Endothelial cell of umbilical vein (primary cell): ENCODE results near the gene HMX2. TPM values are rescaled to one million over a fixed set of nuclear protein-coding genes. Genes with fewer than 3 reads are reported as not detected.
A peak's percentile ranks its signal among the peaks of the same experiment; 100 is the strongest.

ENCODE experiments used
- BruUV-seq: library from RNA; stranded (reverse); fragments of 400-500 nt; replicated peaks from 2 replicates; lab custom pipeline; 2021; lab: Mats Ljungman, UMichigan
- CTCF ChIA-PET: fragments of 300-600, 350-600 bp; sonication (Branson Sonifier 250); formaldehyde crosslinking; loops from one replicate; lab custom pipeline; 2021; ENCODE audit warnings: antibody characterized with exemption, inconsistent platforms; lab: Charles Lee
- POLR2A ChIA-PET: fragments of 300-600, 350-600 bp; sonication (Branson Sonifier 250); formaldehyde crosslinking; loops from one replicate; lab custom pipeline; 2021; ENCODE audit warnings: antibody characterized with exemption, inconsistent platforms; lab: Charles Lee
- DNase-seq: peaks from one replicate; pipeline ENCODE4 v3.0.0-alpha.2; 2011; ENCODE audit warnings: low read depth, low spot score
- FAIRE-seq: peaks from 2 replicates; lab custom pipeline; 2011; peaks lifted over from hg19 to GRCh38; lab: Jason Lieb, UNC
- H2AFZ ChIP-seq: 2 replicates; pipeline ENCODE4 v1.6.0; 2012; ENCODE audit warnings: low read depth, low read length, control low read depth, inconsistent platforms
- H3K27ac ChIP-seq: 2 replicates; pipeline ENCODE4 v1.5.1; 2011; ENCODE audit warnings: low read depth, mild to moderate bottlenecking, control low read depth, low read length, moderate library complexity; ENCODE audit not compliant: insufficient read depth
- H3K27me3 ChIP-seq, 2 experiments: 2 replicates each; pipeline versions ENCODE4 v1.6.0 to v1.6.1; 2011; ENCODE audit warnings: low read length in 2 of 2, mixed read lengths in 1 of 2; ENCODE audit not compliant: control insufficient read depth in 2 of 2, insufficient read depth in 2 of 2
- H3K36me3 ChIP-seq, 2 experiments: 2 replicates in 1 of 2; 3 replicates in 1 of 2; pipeline ENCODE4 v1.5.1; 2011; ENCODE audit warnings: low read length in 2 of 2, mild to moderate bottlenecking in 1 of 2, moderate library complexity in 1 of 2; ENCODE audit not compliant: control insufficient read depth in 2 of 2, insufficient read depth in 2 of 2; ENCODE audit errors: extremely low read depth in 1 of 2
- H3K4me1 ChIP-seq: 3 replicates; pipeline ENCODE4 v1.5.1; 2011; ENCODE audit warnings: mild to moderate bottlenecking, low read length; ENCODE audit not compliant: control insufficient read depth, insufficient read depth; ENCODE audit errors: extremely low read depth
- H3K4me2 ChIP-seq: 2 replicates; pipeline ENCODE4 v1.6.1; 2011; ENCODE audit warnings: low read length, control low read depth, mixed read lengths; ENCODE audit not compliant: insufficient read depth
- H3K4me3 ChIP-seq, 3 experiments: fragments of 200-600 bp in 1 of 3; sonication (generic), shearing (Covaris generic) in 1 of 3; replicated peaks in 1 of 3; 2 replicates each; pipeline ENCODE4 v1.5.1; 2011 to 2016; ENCODE audit warnings: control low read depth in 3 of 3, low read length in 3 of 3, mild to moderate bottlenecking in 2 of 3, inconsistent platforms in 1 of 3, low read depth in 1 of 3, moderate library complexity in 1 of 3; ENCODE audit not compliant: insufficient read depth in 1 of 3
- H3K79me2 ChIP-seq: 2 replicates; pipeline ENCODE4 v1.6.0; 2012; ENCODE audit warnings: low read length, inconsistent platforms; ENCODE audit not compliant: control insufficient read depth, insufficient read depth
- H3K9ac ChIP-seq: replicated peaks from 2 replicates; pipeline ENCODE3; 2011; ENCODE audit warnings: low read length, control low read depth; ENCODE audit not compliant: insufficient read depth; ENCODE audit errors: extremely low read depth
- H3K9me1 ChIP-seq: replicated peaks from 3 replicates; pipeline ENCODE4 v1.6.0; 2011; ENCODE audit warnings: mild to moderate bottlenecking, low read length; ENCODE audit not compliant: control insufficient read depth, insufficient read depth; ENCODE audit errors: extremely low read depth
- H3K9me3 ChIP-seq: replicated peaks from 2 replicates; pipeline ENCODE4 v1.5.1; 2012; ENCODE audit warnings: low read length, inconsistent platforms; ENCODE audit not compliant: control insufficient read depth, insufficient read depth
- H4K20me1 ChIP-seq: replicated peaks from 2 replicates; pipeline ENCODE3; 2011; ENCODE audit warnings: mild to moderate bottlenecking, low read length; ENCODE audit not compliant: control insufficient read depth, insufficient read depth; ENCODE audit errors: extremely low read depth
- EZH2 ChIP-seq: IDR thresholded peaks from 2 replicates; pipeline ENCODE4 v1.6.1; 2012; ENCODE audit warnings: borderline replicate concordance, low read depth, mild to moderate bottlenecking, moderate library complexity, low read length, inconsistent platforms; ENCODE audit not compliant: severe bottlenecking
- FOS ChIP-seq: IDR thresholded peaks from 2 replicates; pipeline ENCODE4 v1.6.1; 2011; ENCODE audit warnings: mild to moderate bottlenecking, low read length, moderate library complexity, borderline replicate concordance; ENCODE audit not compliant: insufficient read depth
- GATA2 ChIP-seq: IDR thresholded peaks from 2 replicates; pipeline ENCODE4 v1.7.0; 2011; ENCODE audit warnings: low read depth, mild to moderate bottlenecking, moderate library complexity, mixed read lengths, low read length; ENCODE audit not compliant: insufficient read length, insufficient read depth
- JUN ChIP-seq: IDR thresholded peaks from 2 replicates; pipeline ENCODE4 v1.6.1; 2011; ENCODE audit warnings: borderline replicate concordance, low read depth; ENCODE audit not compliant: insufficient read length, insufficient read depth
- MYC ChIP-seq: IDR thresholded peaks from one replicate; pipeline ENCODE4 v1.6.1; 2011; ENCODE audit warnings: mild to moderate bottlenecking, low read depth, low read length
- POLR2A ChIP-seq: IDR thresholded peaks from 2 replicates; pipeline ENCODE4 v1.6.1; 2012; ENCODE audit warnings: low read depth, mild to moderate bottlenecking, control low read depth, low read length
- POLR2AphosphoS5 ChIP-seq: IDR thresholded peaks from 2 replicates; pipeline ENCODE4 v1.6.1; 2012; ENCODE audit warnings: low read depth, mild to moderate bottlenecking, control low read depth, low read length, moderate library complexity; ENCODE audit not compliant: insufficient read depth
- dilution Hi-C: fragments of 300-500 bp; cut with MboI; formaldehyde crosslinking; loops from one replicate; pipeline ENCODE4 v1.15.0; 2019; ENCODE audit warnings: low sequenced_read_pairs; ENCODE audit not compliant: extremely low pct_ligation_motif_present
- intact Hi-C: fragments of 100-400 bp; cut with micrococcal nuclease; formaldehyde crosslinking; loops from one replicate; pipeline ENCODE4 v1.10.0; 2022
- polyA plus RNA-seq, 4 experiments: library from polyadenylated mRNA; depleted of rRNA in 3 of 4; stranded (reverse) in 3 of 4; unstranded in 1 of 4; fragments of >200 nt; gene quantifications; 2 replicates each; pipeline versions ENCODE4 v1.2.1 to v1.2.3, GENCODE V29; 2011 to 2012; ENCODE audit warnings: missing spikeins in 1 of 4
- total RNA-seq: library from RNA; stranded (reverse); gene quantifications from 2 replicates; pipeline ENCODE4 v1.2.3, GENCODE V29; 2021
- TF ChIP-seq, protein P1 (sequence below): IDR thresholded peaks from 2 replicates; pipeline ENCODE4 v1.6.1; 2011; ENCODE audit not compliant: insufficient read depth, insufficient read length
- TF ChIP-seq, protein P2 (sequence below), 2 donors: IDR thresholded peaks; 1 replicate in 1 of 2; 2 replicates in 1 of 2; pipeline ENCODE4 v1.5.1; 2011; ENCODE audit warnings: low read length in 2 of 2, mild to moderate bottlenecking in 2 of 2, moderate library complexity in 2 of 2, control low read depth in 1 of 2, inconsistent platforms in 1 of 2, low read depth in 1 of 2; ENCODE audit not compliant: insufficient read depth in 1 of 2; ENCODE audit errors: extremely low read depth in 1 of 2

Gene HMX2
- total and polyA plus RNA-seq, 2 donors (not counting 3 experiments of a cell fraction or from before 2014, with no cell fraction given) = not detected

DNA sequence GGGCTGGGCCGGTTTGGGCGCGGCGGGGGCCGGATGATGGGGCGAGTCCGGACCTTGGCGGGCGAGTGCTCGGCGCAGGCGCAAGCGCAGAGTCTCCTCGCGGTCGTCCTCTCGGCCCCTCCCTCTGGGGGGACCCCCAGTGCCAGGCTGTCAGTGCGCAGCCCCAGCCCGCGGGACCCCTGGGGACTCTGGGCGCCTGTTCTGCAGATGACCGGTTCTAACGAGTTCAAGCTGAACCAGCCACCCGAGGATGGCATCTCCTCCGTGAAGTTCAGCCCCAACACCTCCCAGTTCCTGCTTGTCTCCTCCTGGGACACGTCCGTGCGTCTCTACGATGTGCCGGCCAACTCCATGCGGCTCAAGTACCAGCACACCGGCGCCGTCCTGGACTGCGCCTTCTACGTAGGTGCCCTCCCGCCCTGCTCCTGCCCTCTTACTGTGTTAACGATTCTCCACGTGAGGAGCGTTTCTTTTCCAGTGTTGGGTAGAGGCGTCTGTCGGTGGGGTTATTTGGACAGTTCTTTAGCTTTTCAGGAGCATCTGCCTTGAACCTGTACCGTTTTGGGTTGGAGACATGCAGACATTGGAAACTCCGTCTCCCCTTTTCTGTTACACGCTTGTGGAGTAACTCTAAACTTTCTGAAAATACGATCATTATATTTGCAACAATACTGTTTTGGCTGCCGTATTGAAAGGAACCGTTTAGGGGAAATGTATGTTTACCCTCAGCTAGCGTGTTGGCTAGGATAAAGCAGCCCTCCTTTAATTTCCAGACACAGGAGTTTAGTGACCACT is 7.0 kb downstream of the HMX2 start:
- Histone ChIP-seq H3K9me3 (no peaks in the 10 kb centered on the region), H3K79me2 (peaks cover 57% of the 10 kb centered on the region), H3K4me2 (peak overlapping the region; percentile 97), H3K4me3 (peak overlapping the region; percentile 61 to 92 (median 90)), H3K27me3 (peaks cover 31 to 35% of the 10 kb centered on the region in 2 experiments), H3K27ac (peak overlapping the region; percentile 81), H3K4me1 (peaks cover 45% of the 10 kb centered on the region), H3K36me3 (peaks cover 5 to 6% of the 10 kb centered on the region in 2 experiments), H4K20me1 (peaks cover 7% of the 10 kb centered on the region), H3K9me1 (no peaks in the 10 kb centered on the region), H3K9ac (peak overlapping the region; percentile 95), H2AFZ (peak overlapping the region; percentile 63)
- ChIA-PET CTCF (interaction anchor here (1.2 kb wide), 1 partner anchor 20 kb away, joined by 4 read pairs; no protein-coding TSS in a partner anchor), POLR2A (interaction anchor here (0.9 kb wide), 1 partner anchor 147 kb away, joined by 4 read pairs; the partner anchor contains the start of genes ACADSB and IKZF5)
- BruUV-seq = TSS peak; percentile 30
- FAIRE-seq (no peak), DNase-seq (peak; percentile 68)
- dilution Hi-C loops = no loop called here
- TF ChIP-seq GATA2 (no peak), POLR2AphosphoS5 (no peak), MYC (no peak), FOS (no peak), POLR2A (no peak), EZH2 (no peak), JUN (no peak)
- TF ChIP-seq, protein P1, sequence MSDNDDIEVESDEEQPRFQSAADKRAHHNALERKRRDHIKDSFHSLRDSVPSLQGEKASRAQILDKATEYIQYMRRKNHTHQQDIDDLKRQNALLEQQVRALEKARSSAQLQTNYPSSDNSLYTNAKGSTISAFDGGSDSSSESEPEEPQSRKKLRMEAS = no peak
- TF ChIP-seq, protein P2, sequence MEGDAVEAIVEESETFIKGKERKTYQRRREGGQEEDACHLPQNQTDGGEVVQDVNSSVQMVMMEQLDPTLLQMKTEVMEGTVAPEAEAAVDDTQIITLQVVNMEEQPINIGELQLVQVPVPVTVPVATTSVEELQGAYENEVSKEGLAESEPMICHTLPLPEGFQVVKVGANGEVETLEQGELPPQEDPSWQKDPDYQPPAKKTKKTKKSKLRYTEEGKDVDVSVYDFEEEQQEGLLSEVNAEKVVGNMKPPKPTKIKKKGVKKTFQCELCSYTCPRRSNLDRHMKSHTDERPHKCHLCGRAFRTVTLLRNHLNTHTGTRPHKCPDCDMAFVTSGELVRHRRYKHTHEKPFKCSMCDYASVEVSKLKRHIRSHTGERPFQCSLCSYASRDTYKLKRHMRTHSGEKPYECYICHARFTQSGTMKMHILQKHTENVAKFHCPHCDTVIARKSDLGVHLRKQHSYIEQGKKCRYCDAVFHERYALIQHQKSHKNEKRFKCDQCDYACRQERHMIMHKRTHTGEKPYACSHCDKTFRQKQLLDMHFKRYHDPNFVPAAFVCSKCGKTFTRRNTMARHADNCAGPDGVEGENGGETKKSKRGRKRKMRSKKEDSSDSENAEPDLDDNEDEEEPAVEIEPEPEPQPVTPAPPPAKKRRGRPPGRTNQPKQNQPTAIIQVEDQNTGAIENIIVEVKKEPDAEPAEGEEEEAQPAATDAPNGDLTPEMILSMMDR (IDR thresholded peaks at IDR 0.05; ENCODE audit: extremely low read depth in 1 of 2, insufficient read depth in 1 of 2, low read depth in 1 of 2, low read length in 2 of 2) = no peak
- intact Hi-C loops = loop anchor here (1.0 to 10.0 kb wide), 7 partner anchors 22 to 1264 kb away; partner anchors contain the start of genes IKZF5 and PSTK
